SK-N-MC (cell line): Measurements from ENCODE around the gene CACHD1.
A peak's percentile ranks its signal among the peaks of the same experiment; 100 is the strongest.

Experiments
- DNase-seq: peaks from one replicate; pipeline ENCODE4 v3.0.0-alpha.2; 2011; ENCODE audit warnings: low read depth, low spot score
- H3K27ac ChIP-seq: fragments of 200-600 bp; sonication (generic); 2 replicates; pipeline ENCODE4 v1.5.1; 2016; ENCODE audit warnings: mixed run types
- H3K36me3 ChIP-seq: fragments of 200-600 bp; sonication (generic); 2 replicates; pipeline ENCODE4 v1.6.1; 2017; ENCODE audit warnings: antibody characterized with exemption, low read length, mixed read lengths; ENCODE audit not compliant: insufficient read depth
- H3K4me3 ChIP-seq: fragments of 200-600 bp; sonication (generic); 2 replicates; pipeline ENCODE4 v1.5.1; 2016
- H3K9ac ChIP-seq: fragments of 200-600 bp; sonication (generic); 2 replicates; pipeline ENCODE4 v1.8.0; 2017; ENCODE audit warnings: mixed run types, mixed read lengths; ENCODE audit not compliant: insufficient read length
- H3K9me3 ChIP-seq: fragments of 200-600 bp; sonication (generic); 2 replicates; pipeline ENCODE4 v1.6.1; 2017; ENCODE audit warnings: low read depth, mild to moderate bottlenecking, antibody characterized with exemption, low read length, moderate library complexity, mixed read lengths
- EZH2 ChIP-seq: fragments of 200-600 bp; sonication (generic); IDR thresholded peaks from one replicate; pipeline ENCODE4 v1.6.1; 2017; ENCODE audit warnings: antibody characterized with exemption
- FOXP2 ChIP-seq: optimal IDR thresholded peaks from 2 replicates; pipeline ENCODE3; 2011; ENCODE audit warnings: mild to moderate bottlenecking, moderate library complexity; ENCODE audit not compliant: insufficient read depth; ENCODE audit errors: extremely low read length, control extremely low read depth
- POLR2AphosphoS5 ChIP-seq: IDR thresholded peaks from 2 replicates; pipeline ENCODE4 v1.6.1; 2012; ENCODE audit warnings: mild to moderate bottlenecking, low read depth, low read length, borderline replicate concordance

The CACHD1 gene

GRCh38 chr1:64675718-64676345 lies 205.9 kb downstream of the CACHD1 start:
- Histone ChIP-seq H3K36me3 (peaks cover 78% of the 10 kb centered on the region), H3K27ac (no peak overlapping the region), H3K4me3 (no peak overlapping the region), H3K9me3 (no peaks in the 10 kb centered on the region), H3K9ac (no peak overlapping the region)
- no peak for TF ChIP-seq FOXP2
- no peak for TF ChIP-seq POLR2AphosphoS5
- no peak for TF ChIP-seq EZH2
- DNase-seq = no peak

- no peak for DNase-seq
- H3K36me3 ChIP-seq = peaks cover 81% of the 10 kb centered on the region
- H3K9me3 ChIP-seq = no peaks in the 10 kb centered on the region
- H3K4me3 ChIP-seq = no peak overlapping the region
- H3K27ac ChIP-seq = no peak overlapping the region
- TF ChIP-seq POLR2AphosphoS5 (no peak), FOXP2 (no peak), EZH2 (no peak)
- no peak overlapping the region for H3K9ac ChIP-seq
Observed at GRCh38 chr1:64676386-64676785, 206.5 kb downstream of the CACHD1 start.

- Histone ChIP-seq H3K9me3 (no peaks in the 10 kb centered on the region), H3K27ac (no peak overlapping the region), H3K4me3 (no peak overlapping the region), H3K9ac (no peak overlapping the region), H3K36me3 (peaks cover 85% of the 10 kb centered on the region)
- no peak for TF ChIP-seq EZH2
- no peak for TF ChIP-seq FOXP2
- TF ChIP-seq POLR2AphosphoS5 = no peak
- no peak for DNase-seq
Observed at GRCh38 chr1:64677532-64677931, 207.6 kb downstream of the CACHD1 start.

- TF ChIP-seq EZH2 (no peak), POLR2AphosphoS5 (no peak), FOXP2 (no peak)
- Histone ChIP-seq H3K36me3 (peaks cover 86% of the 10 kb centered on the region), H3K9me3 (no peaks in the 10 kb centered on the region), H3K9ac (no peak overlapping the region), H3K27ac (no peak overlapping the region), H3K4me3 (no peak overlapping the region)
- no peak for DNase-seq
Observed at GRCh38 chr1:64678366-64678765, 208.4 kb downstream of the CACHD1 start.

- peaks cover 86% of the 10 kb centered on the region for H3K36me3 ChIP-seq
- no peak for DNase-seq
- no peak overlapping the region for H3K9ac ChIP-seq
- H3K27ac ChIP-seq = no peak overlapping the region
- TF ChIP-seq FOXP2 = no peak
- TF ChIP-seq EZH2 = no peak
- TF ChIP-seq POLR2AphosphoS5 = no peak
- H3K4me3 ChIP-seq = no peak overlapping the region
- no peaks in the 10 kb centered on the region for H3K9me3 ChIP-seq
Observed at GRCh38 chr1:64679177-64679576, 209.2 kb downstream of the CACHD1 start.

GRCh38 chr1:64680599-64680998 lies 210.7 kb downstream of the CACHD1 start:
- Histone ChIP-seq H3K27ac (no peak overlapping the region), H3K9me3 (no peaks in the 10 kb centered on the region), H3K4me3 (no peak overlapping the region), H3K9ac (no peak overlapping the region), H3K36me3 (peaks cover 81% of the 10 kb centered on the region)
- TF ChIP-seq POLR2AphosphoS5 (no peak), EZH2 (no peak), FOXP2 (no peak)
- DNase-seq = no peak

GRCh38 chr1:64681043-64681442 lies 211.1 kb downstream of the CACHD1 start:
- no peak overlapping the region for H3K9ac ChIP-seq

GRCh38 chr1:64683419-64683818 lies 213.5 kb downstream of the CACHD1 start:
- no peak for TF ChIP-seq EZH2
- no peak for TF ChIP-seq POLR2AphosphoS5
- no peak for TF ChIP-seq FOXP2
- Histone ChIP-seq H3K27ac (peak overlapping the region; percentile 56; the same call in 1 of the 2 replicates), H3K36me3 (peaks cover 59% of the 10 kb centered on the region)

More at GRCh38 chr1:64681043-64681442, 211.1 kb downstream of the CACHD1 start:
- Histone ChIP-seq H3K36me3 (peaks cover 79% of the 10 kb centered on the region), H3K9me3 (no peaks in the 10 kb centered on the region), H3K4me3 (no peak overlapping the region), H3K27ac (no peak overlapping the region)
- no peak for TF ChIP-seq FOXP2
- TF ChIP-seq POLR2AphosphoS5 = no peak
- TF ChIP-seq EZH2 = no peak
- DNase-seq = no peak

GRCh38 chr1:64685217-64685616 lies 215.3 kb downstream of the CACHD1 start:
- Histone ChIP-seq H3K9me3 (no peaks in the 10 kb centered on the region), H3K9ac (no peak overlapping the region), H3K4me3 (no peak overlapping the region), H3K27ac (no peak overlapping the region), H3K36me3 (peaks cover 49% of the 10 kb centered on the region)
- TF ChIP-seq FOXP2 (no peak), POLR2AphosphoS5 (no peak), EZH2 (no peak)
- DNase-seq = no peak

More at GRCh38 chr1:64683419-64683818, 213.5 kb downstream of the CACHD1 start:
- no peaks in the 10 kb centered on the region for H3K9me3 ChIP-seq
- no peak overlapping the region for H3K9ac ChIP-seq
- DNase-seq = no peak
- H3K4me3 ChIP-seq = no peak overlapping the region
